Dendritic cell treated with granulocyte-macrophage colony-stimulating factor and Interleukin-4, amounts not matched to agents 40 ng/mL and 50 ng/mL, for 4 days (primary cell): ENCODE measurements around the gene SHB.
A peak's percentile ranks its signal among the peaks of the same experiment; 100 is the strongest.
"Not testable (repeated sequence)": the region's sequence is repeated elsewhere in the genome, so short reads cannot be mapped to it uniquely, and the experiment has no call there.

ENCODE experiments used
- H3K27ac Mint-ChIP-seq: one replicate; pipeline ENCODE4 v1.8.0; 2022; ENCODE audit warnings: mild to moderate bottlenecking, mixed read lengths
- H3K27me3 Mint-ChIP-seq: one replicate; pipeline ENCODE4 v1.8.0; 2022; ENCODE audit warnings: mild to moderate bottlenecking, mixed read lengths
- H3K36me3 Mint-ChIP-seq: one replicate; pipeline ENCODE4 v1.8.0; 2022; ENCODE audit warnings: low read depth, mixed read lengths
- H3K4me1 Mint-ChIP-seq: one replicate; pipeline ENCODE4 v1.8.0; 2022; ENCODE audit warnings: low read depth, mixed read lengths
- H3K4me3 Mint-ChIP-seq: one replicate; pipeline ENCODE4 v1.8.0; 2022; ENCODE audit warnings: mild to moderate bottlenecking, moderate library complexity, mixed read lengths
- H3K9me3 Mint-ChIP-seq: one replicate; pipeline ENCODE4 v1.8.0; 2022; ENCODE audit warnings: mixed read lengths
- intact Hi-C: fragments of 100-400 bp; cut with micrococcal nuclease; formaldehyde crosslinking; loops from one replicate; pipeline ENCODE4 v1.15.0; 2022

Gene SHB

GRCh38 chr9:38047301-38048251, 21.5 kb downstream of the SHB start:
- H3K36me3 Mint-ChIP-seq: peaks cover 6% of the 10 kb centered on the region
- peak overlapping the region; percentile 25 for H3K4me3 Mint-ChIP-seq
- peak overlapping the region; percentile 67 for H3K27ac Mint-ChIP-seq
- intact Hi-C loops: loop anchor here (5.0 kb wide), 1 partner anchor 50 kb away; no protein-coding TSS in a partner anchor
- peaks cover 50% of the 10 kb centered on the region for H3K4me1 Mint-ChIP-seq
- no peaks in the 10 kb centered on the region for H3K9me3 Mint-ChIP-seq
- no peaks in the 10 kb centered on the region for H3K27me3 Mint-ChIP-seq

- Mint-ChIP-seq H3K36me3 (peaks cover 6% of the 10 kb centered on the region), H3K4me1 (peaks cover 50% of the 10 kb centered on the region), H3K27me3 (no peaks in the 10 kb centered on the region), H3K4me3 (no peak overlapping the region), H3K9me3 (no peaks in the 10 kb centered on the region), H3K27ac (peak overlapping the region; percentile 67)
- intact Hi-C loops: loop anchor here (5.0 kb wide), 1 partner anchor 49 kb away; no protein-coding TSS in a partner anchor
Measured at GRCh38 chr9:38046661-38047300, 22.2 kb downstream of the SHB start.

GRCh38 chr9:38045939-38046338, 23.1 kb downstream of the SHB start:
- intact Hi-C loops: loop anchor here (5.0 kb wide), 1 partner anchor 49 kb away; no protein-coding TSS in a partner anchor
- not testable (repeated sequence) for H3K36me3 Mint-ChIP-seq, H3K27ac Mint-ChIP-seq, H3K4me3 Mint-ChIP-seq, H3K27me3 Mint-ChIP-seq, H3K9me3 Mint-ChIP-seq
- H3K4me1 Mint-ChIP-seq: peaks cover 48% of the 10 kb centered on the region

GRCh38 chr9:38044706-38045105, 24.3 kb downstream of the SHB start:
- Mint-ChIP-seq H3K4me1 (peaks cover 54% of the 10 kb centered on the region), H3K9me3 (no peaks in the 10 kb centered on the region), H3K36me3 (peaks cover 6% of the 10 kb centered on the region), H3K4me3 (no peak overlapping the region), H3K27me3 (no peaks in the 10 kb centered on the region), H3K27ac (no peak overlapping the region)
- intact Hi-C loops: loop anchor here (5.0 kb wide), 1 partner anchor 47 kb away; no protein-coding TSS in a partner anchor

- H3K27ac Mint-ChIP-seq: no peak overlapping the region
- no peaks in the 10 kb centered on the region for H3K27me3 Mint-ChIP-seq
- H3K9me3 Mint-ChIP-seq: no peaks in the 10 kb centered on the region
- intact Hi-C loops: no loop called here
- H3K4me1 Mint-ChIP-seq: peaks cover 60% of the 10 kb centered on the region
- peaks cover 6% of the 10 kb centered on the region for H3K36me3 Mint-ChIP-seq
- no peak overlapping the region for H3K4me3 Mint-ChIP-seq
Measured at GRCh38 chr9:38043931-38044623, 24.9 kb downstream of the SHB start.

GRCh38 chr9:38042626-38043357, 26.2 kb downstream of the SHB start:
- Mint-ChIP-seq H3K4me3 (no peak overlapping the region), H3K36me3 (peaks cover 6% of the 10 kb centered on the region), H3K27me3 (no peaks in the 10 kb centered on the region), H3K27ac (no peak overlapping the region), H3K4me1 (peaks cover 65% of the 10 kb centered on the region), H3K9me3 (no peaks in the 10 kb centered on the region)
- intact Hi-C loops: no loop called here

- no peaks in the 10 kb centered on the region for H3K9me3 Mint-ChIP-seq
- intact Hi-C loops: no loop called here
- no peaks in the 10 kb centered on the region for H3K27me3 Mint-ChIP-seq
- peak overlapping the region; percentile 21 for H3K27ac Mint-ChIP-seq
- no peak overlapping the region for H3K4me3 Mint-ChIP-seq
- H3K36me3 Mint-ChIP-seq: peaks cover 6% of the 10 kb centered on the region
- peaks cover 63% of the 10 kb centered on the region for H3K4me1 Mint-ChIP-seq
Measured at GRCh38 chr9:38041564-38042243, 27.3 kb downstream of the SHB start.

- H3K9me3 Mint-ChIP-seq: no peaks in the 10 kb centered on the region
- peak overlapping the region; percentile 67 for H3K27ac Mint-ChIP-seq
- intact Hi-C loops: no loop called here
Measured at GRCh38 chr9:38039907-38040682, 28.9 kb downstream of the SHB start.

GRCh38 chr9:38039090-38039906, 29.7 kb downstream of the SHB start:
- no peaks in the 10 kb centered on the region for H3K27me3 Mint-ChIP-seq
- peaks cover 82% of the 10 kb centered on the region for H3K4me1 Mint-ChIP-seq
- no peaks in the 10 kb centered on the region for H3K9me3 Mint-ChIP-seq
- no peaks in the 10 kb centered on the region for H3K36me3 Mint-ChIP-seq
- H3K4me3 Mint-ChIP-seq: no peak overlapping the region
- peak overlapping the region; percentile 67 for H3K27ac Mint-ChIP-seq
- intact Hi-C loops: no loop called here

More at GRCh38 chr9:38039907-38040682, 28.9 kb downstream of the SHB start:
- Mint-ChIP-seq H3K36me3 (peaks cover 6% of the 10 kb centered on the region), H3K4me3 (no peak overlapping the region), H3K27me3 (no peaks in the 10 kb centered on the region), H3K4me1 (peaks cover 74% of the 10 kb centered on the region)

GRCh38 chr9:38038307-38039089, 30.5 kb downstream of the SHB start:
- Mint-ChIP-seq H3K4me3 (no peak overlapping the region), H3K9me3 (no peaks in the 10 kb centered on the region), H3K27me3 (no peaks in the 10 kb centered on the region), H3K27ac (peak overlapping the region; percentile 29), H3K4me1 (peaks cover 87% of the 10 kb centered on the region), H3K36me3 (no peaks in the 10 kb centered on the region)
- intact Hi-C loops: no loop called here

- H3K4me3 Mint-ChIP-seq: no peak overlapping the region
Measured at GRCh38 chr9:38037981-38038306, 31.1 kb downstream of the SHB start.

More at GRCh38 chr9:38037981-38038306, 31.1 kb downstream of the SHB start:
- Mint-ChIP-seq H3K4me1 (peaks cover 84% of the 10 kb centered on the region), H3K36me3 (no peaks in the 10 kb centered on the region), H3K27me3 (no peaks in the 10 kb centered on the region), H3K27ac (peak overlapping the region; percentile 29), H3K9me3 (no peaks in the 10 kb centered on the region)
- intact Hi-C loops: no loop called here
